HK-2 (cell line): ENCODE measurements around the gene LUZP2.
A peak's percentile ranks its signal among the peaks of the same experiment; 100 is the strongest.

Source experiments
- DNase-seq: peaks from one replicate; pipeline ENCODE4 v3.0.0-alpha.2; 2018; ENCODE audit not compliant: unreplicated experiment

Gene LUZP2

DNA sequence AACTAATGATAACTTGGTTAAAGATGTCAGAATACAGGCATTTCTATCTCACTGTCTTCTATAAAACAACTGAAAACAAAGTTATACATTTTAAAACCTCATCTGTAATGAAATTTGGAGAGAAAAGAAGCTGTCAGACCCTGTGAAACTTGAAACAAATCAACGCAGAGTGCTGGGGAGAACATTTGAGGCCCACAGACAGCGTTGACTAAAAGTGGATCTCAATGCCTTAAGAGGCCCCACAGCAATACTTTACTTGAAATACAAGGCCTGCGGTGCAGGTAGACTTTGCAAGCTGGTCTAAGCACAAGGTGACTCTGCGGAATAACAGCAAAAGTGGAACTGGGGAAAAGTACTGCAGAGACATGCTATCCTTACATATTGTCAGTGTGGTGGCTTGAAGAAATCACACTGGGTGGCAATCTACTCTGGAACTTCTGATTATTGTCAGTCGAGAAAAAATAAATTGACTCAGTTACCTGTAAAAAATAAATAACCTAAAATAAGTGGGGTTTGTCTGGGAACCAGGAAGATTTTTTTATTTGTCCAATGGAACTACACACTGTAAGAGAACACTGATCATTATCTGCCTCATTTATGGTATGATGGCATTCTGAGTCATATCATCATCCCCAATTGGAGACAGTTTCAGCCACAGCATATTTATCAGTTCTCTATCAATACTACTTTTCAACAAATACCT, 138.9 kb downstream of the LUZP2 start:
- no peak for DNase-seq

DNA sequence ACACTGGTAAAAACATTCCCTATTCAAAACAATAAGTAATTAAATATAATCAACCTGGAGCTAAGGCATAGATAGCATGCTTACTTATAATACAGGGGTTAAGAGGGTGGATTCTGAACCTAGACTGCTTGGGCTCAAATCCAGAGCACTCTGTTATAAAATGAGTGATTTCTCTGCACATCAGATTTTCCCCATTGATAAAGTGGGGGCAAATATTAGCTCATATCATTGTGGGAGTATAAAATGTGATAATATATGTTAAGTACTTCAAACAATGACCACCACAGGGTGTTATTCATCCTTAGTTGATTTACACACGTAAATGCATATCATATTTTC, 139.4 kb downstream of the LUZP2 start:
- DNase-seq: no peak

DNA sequence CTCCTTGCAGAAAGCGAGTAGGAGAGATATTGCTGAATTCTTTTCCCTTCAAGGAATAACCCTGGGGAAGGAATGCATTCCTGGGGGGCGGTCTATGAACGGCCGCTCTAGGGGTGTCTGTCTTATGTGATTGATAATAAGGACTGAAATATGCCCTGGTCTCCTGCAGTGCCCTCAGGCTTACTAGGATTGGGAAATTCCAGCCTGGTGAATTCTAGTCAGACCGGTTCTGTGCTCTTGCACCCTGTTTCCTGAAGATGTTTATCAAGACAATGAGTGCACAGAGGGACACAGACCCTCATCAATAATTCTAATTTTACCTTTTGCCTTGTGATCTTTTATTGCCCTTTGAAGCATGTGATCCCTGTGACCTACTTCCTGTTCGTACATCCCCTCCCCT, 140.7 kb downstream of the LUZP2 start:
- no peak for DNase-seq

DNA sequence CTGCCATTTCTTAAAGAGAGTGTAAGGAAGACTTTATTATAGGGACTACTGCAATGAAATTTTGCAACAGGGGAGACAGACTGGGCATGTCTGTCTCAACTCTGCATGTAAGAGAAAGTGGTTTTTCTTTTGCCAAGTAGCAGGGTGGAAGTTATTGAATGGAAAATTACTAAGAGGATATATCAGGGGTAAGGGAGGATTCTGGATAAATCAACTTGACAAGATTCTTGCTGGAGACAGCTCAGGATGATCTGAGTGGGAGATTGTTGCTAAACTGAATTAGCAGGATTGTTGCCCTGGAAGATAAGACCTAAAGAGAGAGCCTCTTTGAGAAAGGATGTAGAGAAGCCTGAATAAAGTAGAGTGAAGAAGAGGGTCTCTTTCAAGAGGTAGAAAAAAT, 145.8 kb downstream of the LUZP2 start:
- no peak for DNase-seq

DNA sequence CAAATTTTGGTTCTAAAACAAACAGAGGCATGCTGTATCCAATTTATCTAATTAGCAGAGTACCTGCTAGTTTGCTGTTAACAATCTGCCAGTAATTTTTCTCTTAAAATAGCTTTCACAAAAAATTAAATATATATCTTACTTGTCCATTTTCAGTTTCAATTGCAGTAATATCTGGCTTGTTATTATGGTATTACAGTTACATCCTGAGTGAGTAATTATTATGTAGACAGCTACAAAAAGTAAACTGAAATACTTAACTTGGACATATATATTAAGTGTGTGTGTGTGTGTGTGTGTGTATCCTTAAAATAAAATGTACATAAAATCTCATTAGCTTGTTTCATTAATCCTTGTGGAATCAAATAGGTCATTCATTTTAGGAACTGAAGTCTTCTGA, 148.7 kb downstream of the LUZP2 start:
- no peak for DNase-seq

DNA sequence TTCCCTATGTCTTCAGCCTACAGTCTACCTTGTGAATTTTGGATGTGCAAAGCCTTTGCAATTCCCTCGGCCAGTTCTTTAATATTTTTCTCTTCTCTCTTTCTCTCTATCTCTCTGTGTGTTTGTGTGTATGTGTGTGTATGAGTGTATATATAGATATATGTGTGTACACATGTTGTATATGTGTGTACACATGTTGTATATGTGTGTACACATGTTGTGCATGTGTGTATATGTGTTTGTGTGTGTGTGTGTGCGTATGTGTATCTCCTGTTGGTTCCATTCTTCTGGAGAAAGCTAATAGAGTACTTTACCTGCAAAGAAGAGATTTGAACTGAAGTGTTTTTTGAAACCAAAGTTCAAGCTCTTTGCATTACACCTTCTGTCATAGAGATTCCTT, 155.0 kb downstream of the LUZP2 start:
- DNase-seq: no peak

DNA sequence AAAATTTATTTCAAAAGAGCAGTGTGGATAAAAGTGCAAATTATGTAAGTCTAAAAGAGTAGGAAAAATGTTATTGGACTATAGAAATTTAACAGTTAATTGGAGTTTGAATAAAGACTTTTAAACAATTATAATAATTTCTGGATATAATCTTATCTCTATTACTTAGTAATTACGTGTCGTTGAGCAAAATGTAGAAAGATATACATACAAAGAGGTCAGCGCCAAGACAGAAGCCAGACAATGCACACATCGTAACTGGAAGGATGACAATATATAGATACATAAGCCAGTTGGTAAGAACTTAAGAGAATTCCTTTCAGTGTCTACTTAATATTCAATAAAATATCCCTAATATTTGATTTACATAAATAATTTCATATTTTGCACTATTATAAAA, 157.0 kb downstream of the LUZP2 start:
- no peak for DNase-seq

DNA sequence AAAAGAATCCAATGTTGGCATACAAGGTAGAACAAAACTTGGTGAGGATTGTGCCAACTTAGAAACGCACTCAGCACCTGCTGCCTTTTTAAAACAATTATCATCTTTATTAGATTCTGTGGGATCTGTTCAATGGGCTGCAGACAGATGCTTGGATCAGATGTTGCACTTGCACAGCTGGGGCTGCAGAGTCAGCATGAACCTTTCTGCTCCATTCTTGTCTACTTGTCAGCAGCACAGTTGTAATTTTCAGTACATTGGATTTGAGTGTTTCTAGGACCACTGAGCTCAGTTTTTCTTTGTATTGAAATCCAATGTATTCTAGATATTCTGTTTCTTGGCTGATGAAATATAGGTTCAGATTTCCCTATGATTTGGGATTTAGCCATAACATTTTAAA, 164.5 kb downstream of the LUZP2 start:
- no peak for DNase-seq

DNA sequence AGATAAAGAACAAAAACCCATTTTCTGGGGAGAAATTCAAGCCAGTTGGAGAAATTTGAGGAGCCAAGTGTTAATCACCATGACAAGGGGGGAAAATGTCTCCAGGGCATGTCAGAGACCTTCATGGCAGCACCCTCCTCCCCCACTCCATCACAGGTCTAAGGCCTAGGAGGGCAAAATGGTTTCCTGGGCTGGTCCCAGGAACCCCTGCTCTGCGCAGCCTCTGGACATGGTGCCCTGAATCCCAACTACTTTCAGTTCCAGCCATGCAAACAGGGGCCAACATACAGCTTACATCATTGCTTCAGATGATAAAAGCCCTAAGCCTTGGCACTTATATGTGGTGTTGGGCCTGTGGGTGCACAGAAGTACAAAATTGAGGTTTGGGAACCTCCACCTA, 167.5 kb downstream of the LUZP2 start:
- DNase-seq: no peak

DNA sequence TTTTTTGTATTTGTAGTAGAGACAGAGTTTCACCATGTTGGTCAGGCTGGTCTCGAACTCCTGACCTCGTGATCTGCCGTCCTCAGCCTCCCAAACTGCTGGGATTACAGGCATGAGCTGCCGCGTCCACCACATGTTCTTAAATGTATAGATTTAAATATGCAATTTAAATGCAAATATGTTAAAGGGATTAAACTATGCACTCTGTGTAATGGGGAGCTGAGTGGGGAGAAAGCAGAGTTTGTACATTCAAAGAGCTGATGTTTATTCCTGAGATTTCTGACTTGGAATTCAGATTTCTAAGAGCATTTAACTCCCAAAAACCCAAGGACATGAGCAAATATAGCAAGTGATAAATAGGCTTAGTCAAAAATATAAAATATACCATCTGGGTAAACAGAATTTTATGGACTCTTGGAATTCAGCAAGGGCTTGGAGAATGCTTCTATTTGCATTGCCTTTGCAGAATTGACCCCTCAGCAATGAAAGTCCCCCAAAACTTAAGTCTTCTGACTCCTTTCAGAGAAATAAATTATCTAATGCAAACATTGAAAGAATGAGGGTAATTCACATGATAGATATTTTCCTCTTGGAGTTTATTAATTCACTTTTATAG, 170.6 kb downstream of the LUZP2 start:
- DNase-seq: no peak

DNA sequence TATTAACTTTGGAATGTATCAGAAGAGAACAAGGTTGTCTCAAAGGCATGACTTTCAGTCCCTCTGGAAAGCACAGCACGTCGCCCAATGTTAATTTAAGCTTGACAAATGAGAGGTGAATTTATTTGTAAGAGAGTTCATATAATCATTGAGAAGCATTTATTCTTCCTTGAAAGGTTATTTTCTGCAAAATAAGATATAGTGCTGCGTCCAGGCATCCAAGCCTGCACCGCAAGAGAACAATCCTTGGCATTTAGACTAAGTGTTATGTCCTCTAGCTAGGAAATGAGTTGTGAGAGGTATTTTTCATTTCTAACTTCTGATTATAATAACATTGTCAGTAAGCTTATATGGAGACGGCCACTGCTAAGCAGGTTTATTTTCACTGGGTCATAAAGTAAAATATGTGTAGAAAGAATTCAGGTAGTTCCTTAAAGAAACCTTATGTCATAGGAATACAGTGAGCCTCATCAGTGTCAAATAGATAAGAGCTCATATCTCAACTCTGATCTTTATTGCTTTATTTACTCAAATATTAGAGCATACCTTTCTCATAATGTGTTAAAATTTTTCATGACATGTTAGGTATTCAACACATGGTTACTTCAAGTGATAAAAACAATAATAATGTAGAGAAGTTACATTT, 182.0 kb downstream of the LUZP2 start:
- no peak for DNase-seq

DNA sequence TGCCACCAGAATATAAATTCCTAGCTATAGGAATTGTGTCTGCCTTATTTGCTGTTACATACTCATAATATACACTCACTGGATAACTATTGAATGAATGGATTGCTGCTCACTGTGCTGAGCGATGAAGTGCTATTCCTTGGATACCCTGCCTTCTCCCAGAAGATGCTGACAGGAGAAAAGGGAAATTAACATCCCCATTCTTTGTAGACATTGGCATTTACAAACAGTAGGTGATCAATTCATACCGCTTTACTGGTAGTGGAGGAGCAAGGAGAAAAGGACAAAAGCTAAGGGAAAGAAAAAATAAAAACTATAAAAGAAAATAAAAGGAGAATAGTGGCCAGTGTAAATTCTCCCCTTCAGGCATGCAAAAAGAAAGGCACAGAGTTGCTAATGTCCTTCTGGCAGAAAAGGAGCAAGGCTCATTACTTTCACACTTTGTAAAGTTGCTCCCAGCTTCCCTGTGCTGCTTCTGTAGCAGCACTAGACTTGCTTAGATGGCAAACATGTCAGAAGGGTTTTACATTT, 183.0 kb downstream of the LUZP2 start:
- no peak for DNase-seq

DNA sequence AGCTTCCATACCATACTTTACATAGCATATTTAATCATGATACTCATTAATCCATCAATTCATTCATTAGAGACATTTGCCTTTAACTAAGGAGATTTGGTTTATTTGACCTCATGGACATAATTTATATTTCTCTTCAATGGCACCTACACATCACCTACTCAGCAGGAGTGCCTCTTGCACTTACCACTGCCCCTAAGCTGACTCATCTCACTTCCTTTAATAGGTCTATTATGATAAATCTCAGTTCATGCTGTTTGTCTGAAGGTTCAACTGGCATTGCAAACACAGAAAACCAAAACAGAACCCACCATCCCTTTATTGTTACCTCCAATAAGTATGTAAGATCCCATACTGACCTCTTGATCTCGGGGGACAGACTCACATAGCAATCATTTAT, 186.7 kb downstream of the LUZP2 start:
- DNase-seq: no peak

DNA sequence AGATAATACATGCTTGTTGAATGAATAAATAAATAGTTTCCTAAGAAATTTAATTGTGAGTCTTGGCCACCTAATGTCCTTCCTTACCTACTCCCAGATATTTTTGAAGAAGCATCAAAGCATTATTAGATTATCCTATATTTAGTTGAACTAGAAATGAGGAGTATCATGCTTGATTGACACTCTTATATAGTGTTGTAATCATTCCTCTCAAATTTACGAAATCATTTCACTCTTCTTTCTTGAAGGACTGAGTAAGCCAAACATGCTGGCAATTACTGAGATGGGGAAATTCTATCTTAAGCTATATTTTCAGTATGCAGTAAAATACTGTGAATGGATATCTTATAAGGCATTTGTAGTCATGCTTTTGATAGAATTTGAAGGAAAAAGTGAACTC, 189.0 kb downstream of the LUZP2 start:
- DNase-seq: no peak

DNA sequence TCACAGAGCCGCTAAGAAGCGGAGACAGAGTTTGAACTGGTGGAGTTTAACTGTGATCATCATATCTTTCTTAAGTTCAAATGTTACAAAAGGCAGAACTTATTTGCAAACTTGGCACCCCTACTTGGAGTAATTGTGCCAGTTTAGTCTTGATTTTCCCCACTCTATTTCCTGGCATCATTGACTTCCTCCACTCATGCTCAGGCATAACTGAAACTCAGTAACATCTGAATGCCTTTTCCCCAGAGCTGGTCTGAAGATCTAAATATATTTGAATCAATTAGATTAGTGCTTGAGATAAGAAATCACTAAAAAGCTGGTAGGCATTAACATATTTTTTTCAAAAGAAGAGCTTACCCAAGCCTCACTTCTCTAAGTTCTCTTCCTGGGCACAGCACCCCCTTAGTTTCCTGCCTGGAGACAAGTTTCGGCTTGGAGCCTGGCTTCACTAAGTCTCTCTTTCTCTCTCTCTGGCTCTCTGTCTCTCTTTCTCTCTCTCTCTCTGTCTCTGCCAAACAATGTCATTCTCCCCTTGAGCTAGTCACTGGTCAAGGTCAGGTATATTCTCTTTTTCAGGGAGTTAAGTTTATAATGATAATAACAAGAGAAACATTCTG, 190.8 kb downstream of the LUZP2 start:
- no peak for DNase-seq

DNA sequence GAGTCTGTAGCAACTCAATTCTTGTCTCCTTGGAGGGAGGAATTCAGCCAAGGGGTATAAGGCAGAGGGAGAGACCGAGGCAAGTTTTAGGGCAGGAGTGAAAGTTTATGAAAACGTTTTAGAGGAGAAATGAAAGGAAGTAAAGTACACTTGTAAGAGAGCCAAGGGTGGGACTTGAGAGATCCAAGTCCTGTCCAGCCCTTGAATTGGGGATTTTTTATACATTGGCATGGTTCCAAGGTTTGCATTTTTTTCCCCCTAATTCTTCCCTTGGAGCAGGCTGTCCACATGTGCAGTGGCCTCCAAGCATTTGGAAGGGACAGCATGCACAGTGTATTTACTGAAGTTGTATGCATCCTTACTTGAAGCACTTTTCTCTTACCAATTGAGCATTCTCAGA, 192.1 kb downstream of the LUZP2 start:
- DNase-seq: no peak

DNA sequence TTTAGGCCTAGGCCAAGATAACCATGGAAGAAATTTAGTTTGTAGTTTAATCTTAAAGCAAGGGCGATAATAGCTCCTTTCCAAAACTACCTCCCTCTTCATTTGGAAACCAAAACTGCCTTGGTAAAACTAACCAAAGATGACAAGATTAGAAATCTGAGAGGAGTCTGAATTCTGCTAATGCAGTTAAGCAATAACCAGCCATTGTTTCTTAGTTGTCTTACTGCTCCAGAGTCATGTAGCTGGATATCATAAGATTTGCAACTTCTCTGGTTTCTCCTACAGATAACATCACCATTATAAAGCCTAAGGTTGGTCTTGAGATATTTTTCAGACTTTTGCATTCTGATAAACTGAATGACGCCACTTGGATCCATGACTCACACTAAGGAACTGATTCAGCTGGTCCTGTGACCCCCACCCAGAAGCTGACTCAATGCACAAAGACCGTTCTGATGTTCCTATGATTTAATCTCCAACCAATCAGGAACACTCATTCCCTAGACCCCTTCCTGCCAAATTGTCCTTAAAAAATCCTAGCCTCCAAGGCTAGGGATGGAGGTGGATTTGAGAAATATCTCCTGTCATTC, 200.8 kb downstream of the LUZP2 start:
- peak; percentile 2 for DNase-seq

DNA sequence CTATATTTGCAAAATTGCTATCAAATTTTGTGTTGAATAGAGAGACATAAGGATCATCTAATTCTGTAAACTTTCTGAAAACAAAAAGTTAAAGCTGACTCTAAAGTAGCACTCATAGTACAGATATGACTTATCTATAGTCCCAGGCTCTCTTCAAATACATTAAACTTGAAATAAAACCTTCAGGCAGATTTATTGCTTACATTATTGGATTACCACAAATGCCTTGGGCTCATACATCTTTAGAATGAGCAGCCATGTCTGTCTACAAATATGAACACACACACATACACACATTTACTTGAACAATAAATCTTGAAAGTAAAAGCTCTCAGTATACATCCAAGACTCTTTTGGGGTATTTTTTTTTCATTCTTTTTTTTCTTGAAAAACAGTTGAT, 207.9 kb downstream of the LUZP2 start:
- no peak for DNase-seq

DNA sequence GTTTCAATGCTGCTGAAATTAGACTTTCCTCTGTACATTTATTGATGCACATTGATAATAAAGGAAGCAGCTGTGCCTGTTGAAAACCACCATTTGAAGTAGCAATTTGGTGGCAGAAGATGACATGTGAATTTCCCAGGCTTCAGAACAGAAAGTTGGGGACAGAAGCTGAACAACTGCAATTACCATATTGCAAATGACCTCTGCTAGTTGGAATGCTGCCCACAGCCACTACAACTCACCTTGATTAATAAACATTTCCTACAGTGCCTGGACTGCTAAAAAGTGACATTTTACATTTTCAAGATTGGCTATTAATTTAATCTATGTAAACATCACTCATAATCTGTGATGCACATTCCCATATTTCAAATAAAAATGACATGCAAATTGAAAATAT, 208.6 kb downstream of the LUZP2 start:
- no peak for DNase-seq

DNA sequence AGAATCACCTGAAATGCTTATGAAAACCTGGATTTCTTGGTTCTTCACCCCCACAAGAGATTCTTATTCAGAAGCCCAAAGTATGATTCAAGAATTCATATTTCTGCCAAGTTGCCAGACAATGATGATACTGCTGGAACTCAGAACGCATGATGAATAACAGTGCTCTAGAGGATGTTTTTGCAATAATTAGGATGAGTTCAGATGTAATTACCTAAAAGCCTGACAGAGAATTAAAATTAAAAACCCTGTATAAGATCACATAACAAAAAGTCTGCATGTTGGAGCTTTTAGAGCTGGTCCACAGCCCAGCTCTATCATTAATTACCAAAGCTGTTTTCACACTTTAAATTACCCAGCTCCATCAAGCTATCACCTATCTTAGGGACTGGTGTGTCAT, 211.8 kb downstream of the LUZP2 start:
- DNase-seq: no peak

DNA sequence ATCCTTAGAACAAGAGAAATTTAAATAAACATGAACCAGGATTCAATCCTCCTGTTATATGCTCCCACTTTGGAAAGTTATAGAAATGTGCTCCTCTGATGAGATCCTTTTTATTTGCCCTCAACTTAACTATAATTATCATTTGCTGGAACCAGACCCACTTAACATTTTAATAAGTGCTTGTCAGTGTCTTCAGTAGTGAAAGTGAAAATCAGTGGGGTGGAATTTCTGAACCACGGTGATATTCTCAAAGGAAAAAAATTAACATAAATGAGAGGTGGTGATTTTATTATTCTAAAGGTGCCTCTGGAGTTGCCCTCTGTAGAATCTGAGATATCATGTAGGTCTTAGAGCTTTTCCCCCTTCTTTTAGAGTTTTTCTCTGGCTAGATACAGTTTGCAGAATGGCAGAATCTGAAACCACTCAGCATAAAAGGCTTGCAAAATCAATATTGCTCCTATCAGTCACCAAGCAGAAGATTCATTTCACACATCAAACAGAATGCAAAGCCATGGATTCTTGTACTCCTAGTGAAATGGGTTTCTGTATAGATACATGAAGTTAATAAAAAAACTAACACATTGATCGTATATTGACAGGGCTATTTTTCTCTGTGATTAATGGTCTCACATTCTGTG, 213.2 kb downstream of the LUZP2 start:
- DNase-seq: no peak

DNA sequence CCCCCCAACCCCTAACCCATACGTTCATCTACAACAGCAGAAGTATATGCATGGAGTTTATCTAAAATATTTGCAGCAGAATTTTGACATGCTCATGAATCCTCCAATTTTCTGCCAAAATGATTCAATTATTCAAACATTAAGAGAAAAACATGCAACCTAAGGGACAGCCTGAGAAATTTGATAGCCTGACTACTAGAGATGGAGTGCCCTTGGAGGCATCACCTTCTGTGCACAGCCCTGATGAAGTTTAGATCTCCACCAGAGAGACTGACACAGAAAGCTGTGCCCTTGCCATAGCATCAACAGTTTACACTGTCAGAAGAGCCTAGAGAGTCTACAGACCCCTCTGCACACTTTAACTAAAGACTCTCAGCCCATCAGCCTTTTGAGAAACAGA, 217.7 kb downstream of the LUZP2 start:
- DNase-seq: no peak
